Endothelial cell of umbilical vein (primary cell): ENCODE results near the gene KCNMA1.

Experiments used
- EZH2 ChIP-seq: IDR thresholded peaks from 2 replicates; pipeline ENCODE4 v1.6.1; 2012; ENCODE audit warnings: borderline replicate concordance, low read depth, mild to moderate bottlenecking, moderate library complexity, low read length, inconsistent platforms; ENCODE audit not compliant: severe bottlenecking
- FOS ChIP-seq: IDR thresholded peaks from 2 replicates; pipeline ENCODE4 v1.6.1; 2011; ENCODE audit warnings: mild to moderate bottlenecking, low read length, moderate library complexity, borderline replicate concordance; ENCODE audit not compliant: insufficient read depth
- JUN ChIP-seq: IDR thresholded peaks from 2 replicates; pipeline ENCODE4 v1.6.1; 2011; ENCODE audit warnings: borderline replicate concordance, low read depth; ENCODE audit not compliant: insufficient read length, insufficient read depth
- MYC ChIP-seq: IDR thresholded peaks from one replicate; pipeline ENCODE4 v1.6.1; 2011; ENCODE audit warnings: mild to moderate bottlenecking, low read depth, low read length
- POLR2A ChIP-seq: IDR thresholded peaks from 2 replicates; pipeline ENCODE4 v1.6.1; 2012; ENCODE audit warnings: low read depth, mild to moderate bottlenecking, control low read depth, low read length
- POLR2AphosphoS5 ChIP-seq: IDR thresholded peaks from 2 replicates; pipeline ENCODE4 v1.6.1; 2012; ENCODE audit warnings: low read depth, mild to moderate bottlenecking, control low read depth, low read length, moderate library complexity; ENCODE audit not compliant: insufficient read depth
- TF ChIP-seq, protein P1 (sequence below), 2 donors: IDR thresholded peaks; 1 replicate in 1 of 2; 2 replicates in 1 of 2; pipeline ENCODE4 v1.5.1; 2011; ENCODE audit warnings: low read length in 2 of 2, mild to moderate bottlenecking in 2 of 2, moderate library complexity in 2 of 2, control low read depth in 1 of 2, inconsistent platforms in 1 of 2, low read depth in 1 of 2; ENCODE audit not compliant: insufficient read depth in 1 of 2; ENCODE audit errors: extremely low read depth in 1 of 2
- TF ChIP-seq, protein P2 (sequence below): IDR thresholded peaks from 2 replicates; pipeline ENCODE4 v1.6.1; 2011; ENCODE audit not compliant: insufficient read depth, insufficient read length

DNA sequence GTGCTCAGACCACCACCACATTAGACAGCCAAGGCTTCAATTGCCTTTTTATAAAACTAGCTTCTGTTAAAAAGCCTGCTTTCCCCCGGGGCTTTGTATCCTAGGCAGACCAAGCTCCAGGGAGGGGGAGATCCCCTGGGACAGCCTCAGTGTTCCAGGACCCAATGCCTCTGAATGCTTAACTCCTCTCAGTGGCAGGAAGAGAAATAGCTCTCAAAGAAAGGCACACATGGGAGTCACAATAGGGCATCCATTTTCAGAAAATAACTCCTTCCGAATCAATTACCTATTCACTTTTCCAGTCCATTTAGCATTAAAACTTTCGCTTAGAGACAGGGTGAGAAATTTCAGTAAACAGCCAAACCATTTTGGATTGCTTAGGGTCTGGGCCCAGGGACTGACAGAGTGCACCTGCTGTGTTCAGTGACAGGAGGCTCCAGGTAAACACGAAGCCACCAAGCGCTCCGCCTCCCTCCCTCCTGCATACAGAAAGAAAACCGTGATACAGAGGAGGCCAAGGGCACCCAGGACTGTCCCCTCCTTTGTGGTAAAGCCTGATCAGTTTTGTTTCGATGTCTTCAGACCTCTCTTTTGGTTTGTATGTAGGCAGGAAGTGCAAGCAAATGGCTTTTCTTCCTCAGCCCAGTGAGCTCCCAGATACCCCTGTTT is 599.7 kb downstream of the KCNMA1 start:
- TF ChIP-seq POLR2A, result no peak
- no peak for TF ChIP-seq EZH2
- TF ChIP-seq, protein P1, sequence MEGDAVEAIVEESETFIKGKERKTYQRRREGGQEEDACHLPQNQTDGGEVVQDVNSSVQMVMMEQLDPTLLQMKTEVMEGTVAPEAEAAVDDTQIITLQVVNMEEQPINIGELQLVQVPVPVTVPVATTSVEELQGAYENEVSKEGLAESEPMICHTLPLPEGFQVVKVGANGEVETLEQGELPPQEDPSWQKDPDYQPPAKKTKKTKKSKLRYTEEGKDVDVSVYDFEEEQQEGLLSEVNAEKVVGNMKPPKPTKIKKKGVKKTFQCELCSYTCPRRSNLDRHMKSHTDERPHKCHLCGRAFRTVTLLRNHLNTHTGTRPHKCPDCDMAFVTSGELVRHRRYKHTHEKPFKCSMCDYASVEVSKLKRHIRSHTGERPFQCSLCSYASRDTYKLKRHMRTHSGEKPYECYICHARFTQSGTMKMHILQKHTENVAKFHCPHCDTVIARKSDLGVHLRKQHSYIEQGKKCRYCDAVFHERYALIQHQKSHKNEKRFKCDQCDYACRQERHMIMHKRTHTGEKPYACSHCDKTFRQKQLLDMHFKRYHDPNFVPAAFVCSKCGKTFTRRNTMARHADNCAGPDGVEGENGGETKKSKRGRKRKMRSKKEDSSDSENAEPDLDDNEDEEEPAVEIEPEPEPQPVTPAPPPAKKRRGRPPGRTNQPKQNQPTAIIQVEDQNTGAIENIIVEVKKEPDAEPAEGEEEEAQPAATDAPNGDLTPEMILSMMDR (IDR thresholded peaks at IDR 0.05; ENCODE audit: extremely low read depth in 1 of 2, insufficient read depth in 1 of 2, low read depth in 1 of 2, low read length in 2 of 2), result no peak
- TF ChIP-seq MYC, result no peak
- TF ChIP-seq POLR2AphosphoS5, result no peak
- TF ChIP-seq JUN, result no peak
- no peak for TF ChIP-seq FOS
- TF ChIP-seq, protein P2, sequence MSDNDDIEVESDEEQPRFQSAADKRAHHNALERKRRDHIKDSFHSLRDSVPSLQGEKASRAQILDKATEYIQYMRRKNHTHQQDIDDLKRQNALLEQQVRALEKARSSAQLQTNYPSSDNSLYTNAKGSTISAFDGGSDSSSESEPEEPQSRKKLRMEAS, result no peak
